ENCODE measurements around the gene CHMP5. TPM values are rescaled to one million over a fixed set of nuclear protein-coding genes. Genes with fewer than 3 reads are reported as not detected.

The CHMP5 gene
- total RNA-seq, 1 experiment from 2014 or later, result 47.6 TPM

DNA sequence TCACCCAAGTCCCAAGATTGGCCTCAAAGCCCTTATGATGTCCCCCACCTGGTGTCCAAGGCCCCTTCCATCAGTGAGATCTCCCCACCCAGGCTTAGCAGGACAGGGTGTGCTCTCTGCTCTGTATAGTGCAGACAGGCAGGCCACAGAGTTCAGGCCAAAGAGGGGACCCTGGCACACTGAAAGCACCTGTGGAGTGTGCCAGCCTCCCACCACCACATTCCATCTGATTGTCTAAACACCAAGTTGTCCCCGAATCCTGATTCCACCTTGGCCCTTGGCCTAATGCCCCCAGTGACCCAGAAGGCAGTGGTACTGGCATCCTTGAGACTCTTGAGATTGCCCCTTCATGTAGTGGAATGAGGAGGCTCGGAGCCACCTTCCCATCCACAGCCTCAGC lies 19.5 kb upstream of the CHMP5 start:
- Histone ChIP-seq H3K79me1 (ENCODE audit: insufficient read depth, low read depth, low read length, poor library complexity, severe bottlenecking) (no peaks in the 10 kb centered on the region), H4K91ac (ENCODE audit: insufficient read length, low read depth, low read length) (no peak overlapping the region), H3K4me2 (ENCODE audit: insufficient read depth, insufficient read length, low read length) (no peak overlapping the region), H3K14ac (ENCODE audit: insufficient read depth, low read length) (no peak overlapping the region), H3K18ac (ENCODE audit: insufficient read length, low read depth, low read length) (no peak overlapping the region), H3T11ph (ENCODE audit: low read length) (no peak overlapping the region), H3K27ac (ENCODE audit: insufficient read length, low read depth, low read length) (no peak overlapping the region), H4K20me1 (ENCODE audit: control insufficient read depth, insufficient read depth, insufficient read length) (no peaks in the 10 kb centered on the region), H2BK120ac (ENCODE audit: low read depth, low read length, poor library complexity, severe bottlenecking) (no peak overlapping the region), H3K23ac (ENCODE audit: insufficient read length, low read depth, low read length) (no peak overlapping the region), H3K23me2 (ENCODE audit: insufficient read length, low read depth, low read length, poor library complexity, severe bottlenecking) (no peaks in the 10 kb centered on the region), H2BK12ac (ENCODE audit: insufficient read length, low read depth, low read length) (no peak overlapping the region), H2BK20ac (ENCODE audit: low read depth, low read length, poor library complexity, severe bottlenecking) (no peak overlapping the region), H3K27me3 (ENCODE audit: insufficient read depth, low read length) (no peaks in the 10 kb centered on the region), H4K8ac (replicated peaks; ENCODE audit: insufficient read length, low read depth, low read length) (no peak overlapping the region), H2BK5ac (ENCODE audit: insufficient read length, low read length) (no peak overlapping the region), H2AK5ac (ENCODE audit: insufficient read length, low read length) (no peak overlapping the region), H3K9ac (ENCODE audit: extremely low read depth, insufficient read length, low read length) (no peak overlapping the region), H3K4ac (ENCODE audit: low read depth, low read length) (no peak overlapping the region), H4K5ac (ENCODE audit: insufficient read length, low read depth, low read length) (no peak overlapping the region), H3K56ac (ENCODE audit: insufficient read length, low read depth, low read length) (no peak overlapping the region), H2AFZ (ENCODE audit: low read length) (no peak overlapping the region), H3K4me1 (ENCODE audit: insufficient read depth, low read length) (no peaks in the 10 kb centered on the region), H2BK15ac (ENCODE audit: low read depth, low read length) (no peak overlapping the region), H3K79me2 (ENCODE audit: insufficient read depth, low read length) (no peaks in the 10 kb centered on the region; the same call in 1 of the 2 replicates), H3K9me3 (ENCODE audit: control insufficient read depth, low read depth, low read length) (no peaks in the 10 kb centered on the region)
- no peak overlapping the region for H3K4me3 Mint-ChIP-seq
- peaks cover 0 to 10% (median 2%) of the 10 kb centered on the region in 3 experiments; a peak in 1 of 7 replicates for H3K36me3 Mint-ChIP-seq (ENCODE audit: insufficient read depth in 1 of 3, low read depth in 3 of 3)
- WGBS (ENCODE audit: extremely low coverage, insufficient read length, low lambda C conversion rate), result no CpG with 5 or more reads among the region's 2 CpGs
- H3K9me3 Mint-ChIP-seq, result no peaks in the 10 kb centered on the region
- peaks cover 5% of the 10 kb centered on the region; the same call in 1 of the 2 replicates for H3K27me3 Mint-ChIP-seq (ENCODE audit: low read depth)
- H3K4me1 Mint-ChIP-seq, result no peaks in the 10 kb centered on the region; a peak in 1 of 4 replicates
- no peak for DNase-seq
- H3K27ac Mint-ChIP-seq, result peak overlapping the region in 1 of 3 experiments; percentile 68; a peak in 2 of 7 replicates
- TF ChIP-seq, protein P1, sequence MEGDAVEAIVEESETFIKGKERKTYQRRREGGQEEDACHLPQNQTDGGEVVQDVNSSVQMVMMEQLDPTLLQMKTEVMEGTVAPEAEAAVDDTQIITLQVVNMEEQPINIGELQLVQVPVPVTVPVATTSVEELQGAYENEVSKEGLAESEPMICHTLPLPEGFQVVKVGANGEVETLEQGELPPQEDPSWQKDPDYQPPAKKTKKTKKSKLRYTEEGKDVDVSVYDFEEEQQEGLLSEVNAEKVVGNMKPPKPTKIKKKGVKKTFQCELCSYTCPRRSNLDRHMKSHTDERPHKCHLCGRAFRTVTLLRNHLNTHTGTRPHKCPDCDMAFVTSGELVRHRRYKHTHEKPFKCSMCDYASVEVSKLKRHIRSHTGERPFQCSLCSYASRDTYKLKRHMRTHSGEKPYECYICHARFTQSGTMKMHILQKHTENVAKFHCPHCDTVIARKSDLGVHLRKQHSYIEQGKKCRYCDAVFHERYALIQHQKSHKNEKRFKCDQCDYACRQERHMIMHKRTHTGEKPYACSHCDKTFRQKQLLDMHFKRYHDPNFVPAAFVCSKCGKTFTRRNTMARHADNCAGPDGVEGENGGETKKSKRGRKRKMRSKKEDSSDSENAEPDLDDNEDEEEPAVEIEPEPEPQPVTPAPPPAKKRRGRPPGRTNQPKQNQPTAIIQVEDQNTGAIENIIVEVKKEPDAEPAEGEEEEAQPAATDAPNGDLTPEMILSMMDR (conservative IDR thresholded peaks at IDR 0.05), result no peak

Measured in H9 (cell line).